SKM-1 (cell line): ENCODE measurements around the gene CTBP1.
A peak's percentile ranks its signal among the peaks of the same experiment; 100 is the strongest.

Experiments
- DNase-seq: peaks from one replicate; lab custom pipeline; 2025; ENCODE audit not compliant: unreplicated experiment; lab: John Stamatoyannopoulos, UW

The CTBP1 gene

GRCh38 chr4:1199556-1200331, 49.2 kb downstream of the CTBP1 start:
- DNase-seq = no peak

GRCh38 chr4:1198098-1198844, 50.7 kb downstream of the CTBP1 start:
- DNase-seq = no peak

- no peak for DNase-seq
These were observed 52.3 kb downstream of the CTBP1 start for GRCh38 chr4:1196421-1197183.

GRCh38 chr4:1195891-1196401, 53.0 kb downstream of the CTBP1 start:
- no peak for DNase-seq

- DNase-seq = no peak
These were observed 53.7 kb downstream of the CTBP1 start for GRCh38 chr4:1195109-1195671.

- no peak for DNase-seq
These were observed 54.7 kb downstream of the CTBP1 start for GRCh38 chr4:1194010-1194900.

GRCh38 chr4:1193206-1194009, 55.5 kb downstream of the CTBP1 start:
- DNase-seq = no peak

- no peak for DNase-seq
These were observed 56.3 kb downstream of the CTBP1 start for GRCh38 chr4:1192493-1193205.

GRCh38 chr4:1192091-1192492, 56.8 kb downstream of the CTBP1 start:
- no peak for DNase-seq

- no peak for DNase-seq
These were observed 57.3 kb downstream of the CTBP1 start for GRCh38 chr4:1191621-1192020.

- DNase-seq = no peak
These were observed 61.7 kb downstream of the CTBP1 start for GRCh38 chr4:1187182-1187581.

GRCh38 chr4:1183985-1184773, 64.8 kb downstream of the CTBP1 start:
- peak; percentile 70 for DNase-seq

GRCh38 chr4:1182313-1182712, 66.6 kb downstream of the CTBP1 start:
- DNase-seq = no peak

GRCh38 chr4:1180663-1181062, 68.3 kb downstream of the CTBP1 start:
- no peak for DNase-seq

GRCh38 chr4:1179976-1180375, 69.0 kb downstream of the CTBP1 start:
- no peak for DNase-seq

- DNase-seq = no peak
These were observed 69.9 kb downstream of the CTBP1 start for GRCh38 chr4:1179089-1179441.

GRCh38 chr4:1178300-1179088, 70.4 kb downstream of the CTBP1 start:
- no peak for DNase-seq
